Left lobe of liver (tissue), 2 donors: ENCODE data around the gene NSD1. TPM values are rescaled to one million over a fixed set of nuclear protein-coding genes. Genes with fewer than 3 reads are reported as not detected.
"Not testable (repeated sequence)": the region's sequence is repeated elsewhere in the genome, so short reads cannot be mapped to it uniquely, and the experiment has no call there.

ENCODE experiments used
- ATAC-seq: fragments of 200-7000 bp; cut with Tn5 transposase; one replicate; pipeline ENCODE4 v1.9.1; 2020; ENCODE audit warnings: mild to moderate bottlenecking, moderate library complexity
- DNase-seq: peaks from one replicate; pipeline ENCODE4 v3.0.0-alpha.2; 2020; ENCODE audit warnings: low spot score
- total RNA-seq: library from RNA; stranded (reverse); gene quantifications from one replicate; pipeline ENCODE4 v1.2.1, GENCODE V29; 2021
- donor health status: DM: no; HTN: no; CAD: no; lungs with moderate emphysema.
- donor health status: DM: no; HTN: yes; CAD: no.

Gene NSD1
- total RNA-seq, 1 donor from 2014 or later = 30.4 TPM

DNA sequence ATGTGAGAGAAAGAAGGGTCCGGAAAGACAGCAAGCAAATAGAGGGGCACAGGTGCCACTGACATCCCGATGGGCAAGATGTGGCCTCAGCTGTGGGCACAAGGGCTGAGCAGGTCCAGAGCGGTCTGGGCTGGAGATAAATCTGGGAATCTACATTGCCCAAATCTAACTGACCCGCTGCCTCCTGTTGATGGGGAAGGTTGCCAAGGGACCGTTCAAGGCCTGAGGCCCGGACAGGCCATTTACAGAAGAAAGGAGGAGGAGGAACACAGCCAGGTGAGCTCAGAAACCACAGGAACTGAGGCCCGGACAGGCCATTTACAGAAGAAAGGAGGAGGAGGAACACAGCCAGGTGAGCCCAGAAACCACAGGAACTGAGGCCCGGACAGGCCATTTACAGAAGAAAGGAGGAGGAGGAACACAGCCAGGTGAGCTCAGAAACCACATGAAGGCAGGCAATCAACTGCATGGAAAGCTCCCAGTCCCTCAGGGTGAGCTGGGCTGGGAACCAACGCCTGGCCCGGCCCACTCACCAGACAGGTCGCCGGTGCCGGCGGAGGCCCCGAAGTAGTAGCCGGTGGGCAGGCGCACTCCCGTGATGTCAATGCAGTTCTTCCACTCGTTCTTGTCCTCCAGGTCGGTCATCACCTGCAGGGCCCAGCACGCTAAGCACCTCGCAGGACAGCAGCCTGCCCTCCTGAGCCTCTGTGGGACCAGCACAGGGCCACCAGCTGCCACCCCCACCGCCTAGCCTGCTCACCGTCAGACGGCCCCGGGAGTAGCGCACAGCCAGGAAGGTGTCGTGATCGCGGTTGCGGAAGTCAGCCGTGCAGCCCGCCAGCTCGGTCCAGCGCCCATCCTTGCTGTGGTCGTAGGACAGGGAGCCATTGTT is 203.3 kb downstream of the NSD1 start:
- no peak for ATAC-seq
- DNase-seq = no peak

DNA sequence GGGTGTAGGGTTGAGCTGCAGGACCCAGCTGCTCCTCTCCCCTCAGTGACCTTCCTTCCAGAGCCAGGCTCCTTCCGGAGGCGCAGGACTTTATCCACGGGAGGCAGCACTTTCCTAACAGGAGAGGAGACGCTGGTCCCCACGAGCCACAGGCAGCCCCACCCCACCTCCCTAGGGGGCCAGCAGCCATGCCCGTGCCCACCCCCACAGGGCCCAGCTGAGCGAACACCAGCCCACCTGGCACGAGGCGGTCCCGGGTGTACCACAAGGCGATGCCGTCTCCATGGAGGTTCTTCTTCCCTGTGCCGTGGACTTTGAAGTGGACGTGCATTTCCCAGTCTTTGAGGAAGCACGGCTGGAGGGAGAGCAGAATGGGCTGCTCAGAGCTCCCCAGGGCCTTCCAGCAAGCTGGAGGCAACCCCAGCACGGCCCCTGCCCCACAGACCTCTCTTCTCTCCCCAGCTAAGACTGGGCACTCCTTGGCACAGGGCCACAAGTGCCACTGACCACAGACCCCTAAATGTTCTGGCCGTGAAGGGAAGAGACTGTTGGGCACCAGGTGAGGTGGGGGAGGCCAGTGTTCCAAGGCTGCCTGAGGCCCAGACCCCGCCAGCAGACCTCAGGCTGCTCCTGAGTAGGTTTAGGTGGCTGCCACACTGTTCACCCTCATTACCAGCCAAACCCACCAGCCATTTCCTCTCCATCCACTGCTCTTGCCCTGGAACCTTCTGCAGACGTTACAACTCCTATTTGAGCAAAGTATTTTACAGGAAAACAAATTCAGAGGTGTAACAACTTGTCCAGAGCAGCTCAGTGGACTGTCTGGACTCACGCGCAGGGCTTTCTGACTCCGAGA is 204.9 kb downstream of the NSD1 start:
- no peak for DNase-seq
- ATAC-seq = no peak

DNA sequence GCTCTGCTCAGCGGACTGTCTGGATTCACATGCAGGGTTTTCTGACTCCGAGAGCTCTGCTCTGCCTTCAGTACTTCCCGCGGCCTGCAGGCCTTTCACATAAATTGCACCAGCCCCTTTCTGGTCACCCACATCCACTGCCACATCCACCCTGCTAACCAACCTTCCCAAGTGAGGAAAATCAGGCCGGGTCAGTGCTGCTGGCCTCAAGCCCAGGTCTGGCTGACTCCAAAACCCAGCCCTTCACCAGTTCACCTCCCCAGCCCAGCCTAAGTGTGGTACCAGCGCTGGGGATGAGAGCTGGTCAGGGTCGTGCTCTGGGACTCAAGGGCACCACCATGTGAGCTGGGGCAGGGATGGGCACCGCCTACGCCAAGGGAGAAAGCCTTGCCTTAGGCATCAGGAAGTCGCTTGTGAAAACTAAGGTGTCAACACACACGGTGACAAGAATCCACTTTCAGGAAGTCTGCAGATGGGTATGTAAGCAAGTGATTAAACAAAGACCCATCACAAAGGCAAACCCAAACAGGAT is 205.6 kb downstream of the NSD1 start:
- DNase-seq (no peak), ATAC-seq (peak; percentile 38)

DNA sequence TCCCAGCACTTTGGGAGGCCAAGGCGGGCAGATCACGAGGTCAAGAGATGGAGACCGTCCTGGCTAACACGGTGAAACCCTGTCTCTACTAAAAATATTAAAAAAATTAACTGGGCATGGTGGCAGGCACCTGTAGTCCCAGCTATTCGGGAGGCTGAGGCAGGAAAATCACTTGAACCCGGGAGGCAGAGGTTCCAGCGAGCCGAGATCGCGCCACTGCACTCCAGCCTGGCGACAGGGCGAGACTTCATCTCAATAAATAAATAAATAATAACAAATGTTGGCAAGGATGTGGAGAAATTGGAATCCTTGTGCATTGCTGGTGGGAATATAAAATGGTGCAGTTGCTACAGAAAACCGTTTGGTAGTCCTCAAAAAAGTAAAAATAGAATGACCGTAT is 209.4 kb downstream of the NSD1 start:
- DNase-seq, ATAC-seq: not testable (repeated sequence)

DNA sequence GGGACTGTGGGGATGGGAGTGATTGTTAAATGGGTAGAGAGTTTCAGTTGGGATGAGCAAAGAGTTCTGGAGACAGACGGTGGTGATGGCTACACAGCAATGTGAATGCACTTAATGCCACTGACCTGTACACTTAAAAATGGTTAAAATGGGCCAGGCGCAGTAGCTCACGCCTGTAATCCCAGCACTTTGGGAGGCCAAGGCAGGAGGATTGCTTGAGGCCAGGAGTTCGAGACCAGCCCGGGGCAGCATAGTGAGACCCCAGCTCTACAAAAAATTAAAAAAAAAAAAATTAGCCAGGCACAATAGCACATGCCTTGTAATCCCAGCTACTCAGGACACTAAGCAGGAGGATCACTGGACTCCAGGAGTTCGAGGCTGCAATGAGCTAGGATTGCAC is 210.2 kb downstream of the NSD1 start:
- ATAC-seq (no peak), DNase-seq (no peak)

DNA sequence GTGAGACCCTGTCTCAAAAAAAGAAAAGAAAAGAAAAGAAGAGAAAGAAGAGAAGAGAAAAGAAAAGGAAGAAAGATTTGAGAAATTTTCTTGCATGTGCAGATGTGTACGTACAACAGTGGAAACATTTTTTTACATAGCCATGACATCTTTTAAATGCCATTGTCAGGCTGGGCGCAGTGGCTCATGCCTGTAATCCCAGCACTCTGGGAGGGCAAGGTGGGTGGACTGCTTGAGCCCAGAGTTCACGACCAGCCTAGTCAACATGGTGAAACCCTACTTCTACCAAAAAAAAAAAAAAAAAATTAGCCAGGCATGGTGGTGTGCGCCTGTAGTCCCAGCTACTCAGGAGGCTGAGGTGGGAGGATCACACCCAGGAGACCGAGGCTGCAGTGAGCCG is 211.3 kb downstream of the NSD1 start:
- ATAC-seq = no peak
- DNase-seq = no peak

DNA sequence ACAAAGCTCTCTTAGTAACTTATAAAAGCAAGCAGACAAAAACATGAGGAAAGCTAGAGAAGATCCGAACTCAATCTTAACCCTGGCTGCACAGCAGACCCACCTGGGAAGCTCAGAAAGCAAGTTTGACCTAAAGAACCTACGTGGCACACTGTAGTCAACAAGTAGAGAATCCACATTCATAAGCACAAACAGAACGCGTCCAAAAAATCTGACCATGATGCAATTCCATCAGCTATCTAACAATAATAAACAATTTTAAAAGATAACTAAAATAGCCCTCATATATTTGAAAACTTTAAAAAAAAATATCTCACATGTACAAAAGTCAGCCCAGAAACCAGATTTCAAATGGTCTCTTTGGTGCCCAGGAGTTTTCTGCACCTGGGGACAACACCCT is 213.2 kb downstream of the NSD1 start:
- DNase-seq (no peak), ATAC-seq (no peak)

DNA sequence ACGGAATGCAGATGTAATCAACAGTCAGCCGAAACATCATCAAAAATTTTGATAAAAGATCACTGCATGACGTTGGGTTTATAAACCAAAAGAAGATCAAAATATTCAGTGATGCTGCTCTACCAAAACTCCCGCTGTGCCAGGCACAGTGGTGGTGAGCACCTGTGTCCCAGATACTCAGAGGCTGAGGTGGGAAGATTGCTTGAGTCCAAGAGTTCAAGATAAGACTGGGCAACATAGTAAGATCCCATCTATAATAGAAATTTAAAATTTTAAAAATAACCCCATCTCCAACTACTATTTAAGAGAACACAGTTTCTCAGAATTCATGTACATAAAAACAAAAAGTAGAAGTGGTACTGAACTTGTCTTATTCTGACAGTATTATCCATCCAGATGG is 214.1 kb downstream of the NSD1 start:
- ATAC-seq = no peak
- no peak for DNase-seq

DNA sequence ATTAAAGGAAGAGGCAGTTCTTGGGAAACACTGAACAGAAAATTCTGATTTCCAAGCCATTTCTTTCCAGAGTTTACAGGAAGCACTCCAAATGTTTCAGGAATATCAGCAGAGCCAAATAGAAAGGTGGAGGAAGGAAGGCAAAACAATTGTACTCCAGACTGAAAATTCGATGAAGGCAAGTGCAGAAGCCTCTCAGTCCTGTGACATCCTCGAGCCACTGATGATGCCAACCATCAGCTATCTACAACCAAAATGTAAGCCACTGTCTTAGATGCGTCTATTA is 215.7 kb downstream of the NSD1 start:
- DNase-seq (no peak), ATAC-seq (no peak)

DNA sequence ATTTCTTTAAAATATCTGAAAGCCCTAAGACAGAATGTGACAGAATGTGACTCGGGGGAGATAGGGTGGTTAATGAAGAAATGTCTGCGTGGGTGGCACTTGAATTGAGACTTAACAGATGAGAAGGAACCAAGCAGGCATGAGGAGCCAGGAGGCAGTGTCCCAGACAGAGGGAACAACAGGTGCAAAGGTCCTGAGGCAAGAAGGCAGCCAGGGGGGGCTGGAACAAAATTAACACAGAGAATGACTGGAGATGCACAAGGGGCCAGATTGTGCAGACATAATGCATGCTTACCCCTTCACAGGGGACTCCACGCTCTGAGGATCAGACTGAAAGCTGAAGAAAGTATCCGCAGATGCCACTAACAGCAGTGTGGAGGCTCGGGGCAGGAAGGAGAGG is 216.2 kb downstream of the NSD1 start:
- DNase-seq (no peak), ATAC-seq (no peak)

Other genes with a start within 250 kb of the NSD1 start
- gene HK3, start 234.4 kb upstream of the NSD1 start, total RNA-seq = 10.6 TPM
- 10.1 TPM for gene UIMC1, start 127.0 kb upstream of the NSD1 start, total RNA-seq
- 5.4 TPM for gene ZNF346, start 111.1 kb upstream of the NSD1 start, total RNA-seq
- 89.8 TPM for gene FGFR4, start 46.9 kb upstream of the NSD1 start, total RNA-seq
- 15.3 TPM for gene RAB24, start 169.9 kb downstream of the NSD1 start, total RNA-seq
- 68.1 TPM for gene PRELID1, start 170.0 kb downstream of the NSD1 start, total RNA-seq
- 9.4 TPM for gene MXD3, start 178.1 kb downstream of the NSD1 start, total RNA-seq
- gene LMAN2, start 217.9 kb downstream of the NSD1 start, total RNA-seq = 162 TPM
- gene RGS14, start 224.2 kb downstream of the NSD1 start, total RNA-seq = 34.6 TPM